ENCODE data around the gene MYCBP.

DNA sequence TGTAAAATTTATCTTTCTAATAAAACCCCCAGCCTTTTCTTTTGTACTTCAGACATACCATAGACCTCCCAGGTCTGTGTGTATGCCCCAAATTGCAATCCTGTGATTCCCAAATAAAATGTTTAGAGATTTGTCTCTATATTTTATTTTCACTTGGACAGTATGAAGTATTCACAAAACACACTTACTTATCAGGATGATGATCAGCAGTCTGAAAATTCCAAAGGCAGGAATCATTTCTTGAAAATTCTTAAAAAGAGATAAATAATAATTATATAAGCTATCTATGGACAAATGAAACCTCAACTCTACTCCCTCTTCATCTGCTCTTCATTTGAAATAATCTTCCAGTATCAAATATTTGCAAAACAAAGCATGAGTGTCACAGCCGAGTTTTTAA, 19.8 kb upstream of the MYCBP start:
- TF ChIP-seq POLR2A (IDR thresholded peaks at IDR 0.05; ENCODE audit: low read depth): no peak
- TF ChIP-seq, protein P1, sequence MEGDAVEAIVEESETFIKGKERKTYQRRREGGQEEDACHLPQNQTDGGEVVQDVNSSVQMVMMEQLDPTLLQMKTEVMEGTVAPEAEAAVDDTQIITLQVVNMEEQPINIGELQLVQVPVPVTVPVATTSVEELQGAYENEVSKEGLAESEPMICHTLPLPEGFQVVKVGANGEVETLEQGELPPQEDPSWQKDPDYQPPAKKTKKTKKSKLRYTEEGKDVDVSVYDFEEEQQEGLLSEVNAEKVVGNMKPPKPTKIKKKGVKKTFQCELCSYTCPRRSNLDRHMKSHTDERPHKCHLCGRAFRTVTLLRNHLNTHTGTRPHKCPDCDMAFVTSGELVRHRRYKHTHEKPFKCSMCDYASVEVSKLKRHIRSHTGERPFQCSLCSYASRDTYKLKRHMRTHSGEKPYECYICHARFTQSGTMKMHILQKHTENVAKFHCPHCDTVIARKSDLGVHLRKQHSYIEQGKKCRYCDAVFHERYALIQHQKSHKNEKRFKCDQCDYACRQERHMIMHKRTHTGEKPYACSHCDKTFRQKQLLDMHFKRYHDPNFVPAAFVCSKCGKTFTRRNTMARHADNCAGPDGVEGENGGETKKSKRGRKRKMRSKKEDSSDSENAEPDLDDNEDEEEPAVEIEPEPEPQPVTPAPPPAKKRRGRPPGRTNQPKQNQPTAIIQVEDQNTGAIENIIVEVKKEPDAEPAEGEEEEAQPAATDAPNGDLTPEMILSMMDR (IDR thresholded peaks at IDR 0.05): no peak
- TF ChIP-seq EP300 (IDR thresholded peaks at IDR 0.05): no peak
- TF ChIP-seq POLR2AphosphoS5 (IDR thresholded peaks at IDR 0.05): no peak
